ENCODE measurements around the gene OR7G2.

The OR7G2 gene

GRCh38 chr19:9130965-9131364 is 23.7 kb upstream of the OR7G2 start:
- no peak overlapping the region for H3K23ac ChIP-seq (ENCODE audit: low read length in 2 of 2)
- no peaks in the 10 kb centered on the region for H3K4me1 ChIP-seq (ENCODE audit: control insufficient read depth, insufficient read depth, low read depth, low read length)
- H3K18ac ChIP-seq (ENCODE audit: low read depth in 1 of 2, low read length in 2 of 2): no peak overlapping the region
- H2AK5ac ChIP-seq (ENCODE audit: low read length, severe bottlenecking): no peak overlapping the region
- no peaks in the 10 kb centered on the region for H3K36me3 ChIP-seq (ENCODE audit: control insufficient read depth in 1 of 2, insufficient read depth in 2 of 2, low read depth in 1 of 2, low read length in 2 of 2)
- no peak overlapping the region for H4K91ac ChIP-seq (ENCODE audit: low read length)
- no peak overlapping the region for H2AFZ ChIP-seq (ENCODE audit: low read depth, low read length)
- no peak overlapping the region for H3K9ac ChIP-seq (ENCODE audit: low read length)
- H2BK5ac ChIP-seq (ENCODE audit: low read depth, low read length, poor library complexity, severe bottlenecking): no peak overlapping the region
- no peak overlapping the region for H2BK15ac ChIP-seq (ENCODE audit: low read depth, poor library complexity, severe bottlenecking)
- peaks cover 0 to 4% of the 10 kb centered on the region in 2 experiments for H3K27me3 ChIP-seq (ENCODE audit: control insufficient read depth in 1 of 2, insufficient read depth in 1 of 2, low read length in 2 of 2)
- H3K79me1 ChIP-seq (replicated peaks; ENCODE audit: low read length, poor library complexity, severe bottlenecking): no peaks in the 10 kb centered on the region
- H2BK12ac ChIP-seq (ENCODE audit: low read length in 2 of 2): no peak overlapping the region
- peak; percentile 1 for DNase-seq
- H3K14ac ChIP-seq (ENCODE audit: low read length in 2 of 2): no peak overlapping the region
- no peak overlapping the region for H4K8ac ChIP-seq (ENCODE audit: low read length)
- H3K4ac ChIP-seq (ENCODE audit: low read depth in 1 of 2, low read length in 2 of 2): no peak overlapping the region
- no peak overlapping the region for H3K27ac ChIP-seq (ENCODE audit: low read length, poor library complexity, severe bottlenecking)
- H2BK120ac ChIP-seq (ENCODE audit: low read depth, low read length): no peak overlapping the region
- no peaks in the 10 kb centered on the region for H3K9me3 ChIP-seq (ENCODE audit: control insufficient read depth, low read length)
- WGBS: 74% methylated on average over 1 of the region's 1 CpG
- no peak overlapping the region for H3K4me2 ChIP-seq (ENCODE audit: low read length, poor library complexity, severe bottlenecking)
- H3K4me3 ChIP-seq (ENCODE audit: insufficient read depth in 1 of 2, low read depth in 1 of 2, low read length in 2 of 2): no peak overlapping the region

- Histone ChIP-seq H3K27ac (ENCODE audit: low read length, poor library complexity, severe bottlenecking) (no peak overlapping the region), H3K23ac (ENCODE audit: low read length in 2 of 2) (no peak overlapping the region), H3K79me1 (replicated peaks; ENCODE audit: low read length, poor library complexity, severe bottlenecking) (no peaks in the 10 kb centered on the region), H4K8ac (ENCODE audit: low read length) (no peak overlapping the region), H2BK5ac (ENCODE audit: low read depth, low read length, poor library complexity, severe bottlenecking) (no peak overlapping the region), H3K18ac (ENCODE audit: low read depth in 1 of 2, low read length in 2 of 2) (no peak overlapping the region), H3K9me3 (ENCODE audit: control insufficient read depth, low read length) (no peaks in the 10 kb centered on the region), H2BK12ac (ENCODE audit: low read length in 2 of 2) (no peak overlapping the region), H3K27me3 (ENCODE audit: control insufficient read depth in 1 of 2, insufficient read depth in 1 of 2, low read length in 2 of 2) (peaks cover 0 to 3% of the 10 kb centered on the region in 2 experiments), H3K4me3 (ENCODE audit: insufficient read depth in 1 of 2, low read depth in 1 of 2, low read length in 2 of 2) (no peak overlapping the region), H3K36me3 (ENCODE audit: control insufficient read depth in 1 of 2, insufficient read depth in 2 of 2, low read depth in 1 of 2, low read length in 2 of 2) (no peaks in the 10 kb centered on the region), H3K4me1 (ENCODE audit: control insufficient read depth, insufficient read depth, low read depth, low read length) (no peaks in the 10 kb centered on the region), H4K91ac (ENCODE audit: low read length) (no peak overlapping the region), H2AK5ac (ENCODE audit: low read length, severe bottlenecking) (no peak overlapping the region), H3K9ac (ENCODE audit: low read length) (no peak overlapping the region), H2BK120ac (ENCODE audit: low read depth, low read length) (no peak overlapping the region), H2AFZ (ENCODE audit: low read depth, low read length) (no peak overlapping the region), H3K14ac (ENCODE audit: low read length in 2 of 2) (no peak overlapping the region), H3K4ac (ENCODE audit: low read depth in 1 of 2, low read length in 2 of 2) (no peak overlapping the region), H2BK15ac (ENCODE audit: low read depth, poor library complexity, severe bottlenecking) (no peak overlapping the region), H3K4me2 (ENCODE audit: low read length, poor library complexity, severe bottlenecking) (no peak overlapping the region)
- 80% methylated on average over 3 of the region's 3 CpGs for WGBS
- DNase-seq: peak; percentile 14
These were observed 20.9 kb upstream of the OR7G2 start for GRCh38 chr19:9128171-9128570.

GRCh38 chr19:9126900-9127405 is 19.7 kb upstream of the OR7G2 start, which contains the start of gene OR7G3:
Gene OR7G3 (minus strand): TSS chr19:9126950. CDS start chr19:9126950, 0 bp downstream.
- H3K4me3 ChIP-seq (ENCODE audit: insufficient read depth in 1 of 2, low read depth in 1 of 2, low read length in 2 of 2): no peak within 1 kb of the TSS

GRCh38 chr19:9116547-9116946 is 9.3 kb upstream of the OR7G2 start:
- Histone ChIP-seq H3K4me1 (ENCODE audit: control insufficient read depth, insufficient read depth, low read depth, low read length) (no peaks in the 10 kb centered on the region), H3K4me3 (ENCODE audit: insufficient read depth in 1 of 2, low read depth in 1 of 2, low read length in 2 of 2) (no peak overlapping the region), H3K14ac (ENCODE audit: low read length in 2 of 2) (no peak overlapping the region), H2BK15ac (ENCODE audit: low read depth, poor library complexity, severe bottlenecking) (no peak overlapping the region), H2BK12ac (ENCODE audit: low read length in 2 of 2) (no peak overlapping the region), H3K4me2 (ENCODE audit: low read length, poor library complexity, severe bottlenecking) (no peak overlapping the region), H3K27ac (ENCODE audit: low read length, poor library complexity, severe bottlenecking) (no peak overlapping the region), H4K91ac (ENCODE audit: low read length) (no peak overlapping the region), H3K18ac (ENCODE audit: low read depth in 1 of 2, low read length in 2 of 2) (no peak overlapping the region), H3K23ac (ENCODE audit: low read length in 2 of 2) (no peak overlapping the region), H3K79me1 (replicated peaks; ENCODE audit: low read length, poor library complexity, severe bottlenecking) (no peaks in the 10 kb centered on the region), H3K9me3 (ENCODE audit: control insufficient read depth, low read length) (no peaks in the 10 kb centered on the region), H3K4ac (ENCODE audit: low read depth in 1 of 2, low read length in 2 of 2) (no peak overlapping the region), H3K9ac (ENCODE audit: low read length) (no peak overlapping the region), H2AK5ac (ENCODE audit: low read length, severe bottlenecking) (no peak overlapping the region), H3K36me3 (ENCODE audit: control insufficient read depth in 1 of 2, insufficient read depth in 2 of 2, low read depth in 1 of 2, low read length in 2 of 2) (no peaks in the 10 kb centered on the region), H2BK120ac (ENCODE audit: low read depth, low read length) (no peak overlapping the region), H2AFZ (ENCODE audit: low read depth, low read length) (no peak overlapping the region), H2BK5ac (ENCODE audit: low read depth, low read length, poor library complexity, severe bottlenecking) (no peak overlapping the region), H3K27me3 (ENCODE audit: control insufficient read depth in 1 of 2, insufficient read depth in 1 of 2, low read length in 2 of 2) (no peaks in the 10 kb centered on the region), H4K8ac (ENCODE audit: low read length) (no peak overlapping the region)
- 59% methylated on average over 2 of the region's 5 CpGs for WGBS
- DNase-seq: no peak

More at GRCh38 chr19:9126900-9127405, 19.7 kb upstream of the OR7G2 start, which contains the start of gene OR7G3:
- H2BK5ac ChIP-seq (ENCODE audit: low read depth, low read length, poor library complexity, severe bottlenecking): no peak within 1 kb of the TSS
- H2AK5ac ChIP-seq (ENCODE audit: low read length, severe bottlenecking): no peak within 1 kb of the TSS
- no peak within 1 kb of the TSS for H3K9ac ChIP-seq (ENCODE audit: low read length)
- no peak within 1 kb of the TSS for H3K23ac ChIP-seq (ENCODE audit: low read length in 2 of 2)
- H3K27ac ChIP-seq (ENCODE audit: low read length, poor library complexity, severe bottlenecking): no peak within 1 kb of the TSS
- 56% methylated on average over 1 of the region's 1 CpG for WGBS
- no peaks in the 10 kb centered on the region for H3K9me3 ChIP-seq (ENCODE audit: control insufficient read depth, low read length)
- H4K91ac ChIP-seq (ENCODE audit: low read length): no peak within 1 kb of the TSS
- H3K18ac ChIP-seq (ENCODE audit: low read depth in 1 of 2, low read length in 2 of 2): no peak within 1 kb of the TSS
- no peaks in the 10 kb centered on the region for H3K27me3 ChIP-seq (ENCODE audit: control insufficient read depth in 1 of 2, insufficient read depth in 1 of 2, low read length in 2 of 2)
- no peak within 1 kb of the TSS for H2BK15ac ChIP-seq (ENCODE audit: low read depth, poor library complexity, severe bottlenecking)
- no peak within 1 kb of the TSS for H2BK12ac ChIP-seq (ENCODE audit: low read length in 2 of 2)
- H3K79me1 ChIP-seq (replicated peaks; ENCODE audit: low read length, poor library complexity, severe bottlenecking): no peaks in the 10 kb centered on the region
- H3K36me3 ChIP-seq (ENCODE audit: control insufficient read depth in 1 of 2, insufficient read depth in 2 of 2, low read depth in 1 of 2, low read length in 2 of 2): no peaks in the 10 kb centered on the region
- no peak within 1 kb of the TSS for H4K8ac ChIP-seq (ENCODE audit: low read length)
- H3K4ac ChIP-seq (ENCODE audit: low read depth in 1 of 2, low read length in 2 of 2): no peak within 1 kb of the TSS
- H3K4me1 ChIP-seq (ENCODE audit: control insufficient read depth, insufficient read depth, low read depth, low read length): no peaks in the 10 kb centered on the region
- DNase-seq: no peak
- no peak within 1 kb of the TSS for H2AFZ ChIP-seq (ENCODE audit: low read depth, low read length)
- H3K14ac ChIP-seq (ENCODE audit: low read length in 2 of 2): no peak within 1 kb of the TSS
- no peak within 1 kb of the TSS for H3K4me2 ChIP-seq (ENCODE audit: low read length, poor library complexity, severe bottlenecking)
- H2BK120ac ChIP-seq (ENCODE audit: low read depth, low read length): no peak within 1 kb of the TSS

All from mesenchymal stem cell (in vitro differentiated cells and primary cell).